Nephron (organoid): ENCODE results near the gene LPCAT1.
A peak's percentile ranks its signal among the peaks of the same experiment; 100 is the strongest.

ENCODE experiments used
- H3K27ac Mint-ChIP-seq, 3 experiments: 2 replicates each; pipeline ENCODE4 v1.8.0; 2020; ENCODE audit warnings: mixed read lengths in 3 of 3, mild to moderate bottlenecking in 2 of 3, moderate library complexity in 1 of 3
- H3K27me3 Mint-ChIP-seq: 2 replicates; pipeline ENCODE4 v1.8.0; 2021; ENCODE audit warnings: low read depth, mild to moderate bottlenecking, moderate library complexity, mixed read lengths
- H3K36me3 Mint-ChIP-seq: 2 replicates; pipeline ENCODE4 v1.8.0; 2020; ENCODE audit warnings: low read depth, mixed read lengths
- H3K4me1 Mint-ChIP-seq: 2 replicates; pipeline ENCODE4 v1.8.0; 2020; ENCODE audit warnings: mixed read lengths
- H3K4me3 Mint-ChIP-seq, 3 experiments: 2 replicates each; pipeline ENCODE4 v1.8.0; 2020; ENCODE audit warnings: mild to moderate bottlenecking in 3 of 3, mixed read lengths in 3 of 3, moderate library complexity in 2 of 3
- H3K9me3 Mint-ChIP-seq: 2 replicates; pipeline ENCODE4 v1.8.0; 2020; ENCODE audit warnings: mixed read lengths
- CTCF ChIP-seq, 3 experiments: fragments of 200-600 bp; sonication (generic); IDR thresholded peaks; one replicate each; pipeline ENCODE4 v1.5.0; 2021; ENCODE audit warnings: antibody characterized with exemption in 3 of 3; ENCODE audit not compliant: unreplicated experiment in 3 of 3

Gene LPCAT1

GRCh38 chr5:1483064-1483463 lies 40.7 kb downstream of the LPCAT1 start:
- no peak for TF ChIP-seq CTCF (IDR thresholded peaks at IDR 0.05; ENCODE audit: unreplicated experiment in 3 of 3)
- H3K36me3 Mint-ChIP-seq, result peaks cover 7% of the 10 kb centered on the region
- no peaks in the 10 kb centered on the region for H3K4me1 Mint-ChIP-seq
- H3K9me3 Mint-ChIP-seq, result no peaks in the 10 kb centered on the region
- H3K27ac Mint-ChIP-seq, result no peak overlapping the region
- H3K27me3 Mint-ChIP-seq, result no peaks in the 10 kb centered on the region
- no peak overlapping the region for H3K4me3 Mint-ChIP-seq

GRCh38 chr5:1481959-1482331 lies 41.8 kb downstream of the LPCAT1 start:
- H3K4me1 Mint-ChIP-seq, result no peaks in the 10 kb centered on the region
- no peak for TF ChIP-seq CTCF (IDR thresholded peaks at IDR 0.05; ENCODE audit: unreplicated experiment in 3 of 3)
- no peaks in the 10 kb centered on the region for H3K36me3 Mint-ChIP-seq
- no peaks in the 10 kb centered on the region for H3K27me3 Mint-ChIP-seq
- H3K9me3 Mint-ChIP-seq, result no peaks in the 10 kb centered on the region
- no peak overlapping the region for H3K27ac Mint-ChIP-seq
- no peak overlapping the region for H3K4me3 Mint-ChIP-seq

GRCh38 chr5:1481266-1481958 lies 42.3 kb downstream of the LPCAT1 start:
- TF ChIP-seq CTCF (IDR thresholded peaks at IDR 0.05; ENCODE audit: unreplicated experiment in 3 of 3), result no peak
- H3K27me3 Mint-ChIP-seq, result no peaks in the 10 kb centered on the region
- no peak overlapping the region for H3K4me3 Mint-ChIP-seq
- H3K36me3 Mint-ChIP-seq, result no peaks in the 10 kb centered on the region
- H3K27ac Mint-ChIP-seq, result no peak overlapping the region
- H3K9me3 Mint-ChIP-seq, result no peaks in the 10 kb centered on the region
- no peaks in the 10 kb centered on the region for H3K4me1 Mint-ChIP-seq

GRCh38 chr5:1480806-1481205 lies 43.0 kb downstream of the LPCAT1 start:
- Mint-ChIP-seq H3K4me3 (no peak overlapping the region), H3K36me3 (peaks cover 4% of the 10 kb centered on the region), H3K9me3 (no peaks in the 10 kb centered on the region), H3K27me3 (no peaks in the 10 kb centered on the region), H3K4me1 (no peaks in the 10 kb centered on the region), H3K27ac (no peak overlapping the region)
- TF ChIP-seq CTCF (IDR thresholded peaks at IDR 0.05; ENCODE audit: unreplicated experiment in 3 of 3), result no peak

- Mint-ChIP-seq H3K27me3 (no peaks in the 10 kb centered on the region), H3K4me1 (no peaks in the 10 kb centered on the region), H3K27ac (no peak overlapping the region), H3K36me3 (peaks cover 4% of the 10 kb centered on the region), H3K4me3 (no peak overlapping the region), H3K9me3 (no peaks in the 10 kb centered on the region)
- TF ChIP-seq CTCF (IDR thresholded peaks at IDR 0.05; ENCODE audit: unreplicated experiment in 3 of 3), result no peak
Measured at GRCh38 chr5:1480217-1480616, 43.5 kb downstream of the LPCAT1 start.

GRCh38 chr5:1479581-1480188 lies 44.1 kb downstream of the LPCAT1 start:
- Mint-ChIP-seq H3K36me3 (peaks cover 6% of the 10 kb centered on the region), H3K9me3 (no peaks in the 10 kb centered on the region), H3K4me1 (no peaks in the 10 kb centered on the region), H3K27ac (no peak overlapping the region), H3K4me3 (no peak overlapping the region), H3K27me3 (no peaks in the 10 kb centered on the region)
- peak; percentile 47 to 58 (median 52) for TF ChIP-seq CTCF (IDR thresholded peaks at IDR 0.05; ENCODE audit: unreplicated experiment in 3 of 3)
